K562 (cell line): ENCODE measurements around the gene WWOX. TPM values are rescaled to one million over a fixed set of nuclear protein-coding genes. Genes with fewer than 3 reads are reported as not detected.
"Not testable (repeated sequence)": the region's sequence is repeated elsewhere in the genome, so short reads cannot be mapped to it uniquely, and the experiment has no call there.

Experiments
- ATAC-seq: fragments of 200-7000 bp; cut with Tn5 transposase; 3 replicates; pipeline ENCODE4 v1.9.1; 2020; ENCODE audit warnings: moderate library complexity
- BruUV-seq: library from RNA; stranded (reverse); fragments of 400-500 nt; replicated peaks from 2 replicates; lab custom pipeline; 2021; lab: Mats Ljungman, UMichigan
- CTCF ChIA-PET: fragments of 300-600 bp; formaldehyde crosslinking; extraction: SDS; loops from one replicate; lab custom pipeline; 2021; ENCODE audit warnings: low intra/inter-chr PET ratio; lab: Yijun Ruan, JAX
- POLR2A ChIA-PET: fragments of 300-600, 350-650 bp; sonication (Branson Sonifier 250); formaldehyde crosslinking; extraction: SDS; loops from one replicate; lab custom pipeline; 2021; ENCODE audit warnings: antibody characterized with exemption, inconsistent platforms; lab: Yijun Ruan, JAX
- DNase-seq, 4 experiments: peaks; one replicate each; pipeline versions ENCODE4 v3.0.0 to v3.0.0-alpha.2; 2011 to 2018; ENCODE audit warnings: low spot score in 3 of 4, mixed read lengths in 3 of 4; ENCODE audit errors: extremely low read depth in 1 of 4
- FAIRE-seq: peaks from 2 replicates; lab custom pipeline; 2011; peaks lifted over from hg19 to GRCh38; lab: Jason Lieb, UNC
- H2AFZ ChIP-seq: 2 replicates; pipeline ENCODE4 v1.6.0; 2011; ENCODE audit warnings: low read depth, low read length, control low read depth, inconsistent platforms
- H3K27ac ChIP-seq: fragments of 200-600 bp; 3 replicates; pipeline ENCODE4 v1.8.0; 2011; ENCODE audit warnings: low read depth, mild to moderate bottlenecking, control low read depth, inconsistent platforms, low read length, moderate library complexity, mixed read lengths; ENCODE audit errors: extremely low read depth
- H3K27me3 ChIP-seq, 2 experiments: fragments of 300-600 bp in 1 of 2; 2 replicates in 1 of 2; 3 replicates in 1 of 2; pipeline versions ENCODE4 v1.6.0 to v1.8.0; 2011; ENCODE audit warnings: inconsistent platforms in 2 of 2, low read length in 2 of 2, mild to moderate bottlenecking in 1 of 2, mixed read lengths in 1 of 2, moderate library complexity in 1 of 2; ENCODE audit not compliant: control insufficient read depth in 2 of 2, insufficient read depth in 2 of 2
- H3K36me3 ChIP-seq: fragments of 300-600 bp; 3 replicates; pipeline ENCODE4 v1.8.0; 2011; ENCODE audit warnings: mild to moderate bottlenecking, low read length, inconsistent platforms; ENCODE audit not compliant: control insufficient read depth, insufficient read depth
- H3K4me1 ChIP-seq, 2 experiments: fragments of 200-600 bp in 1 of 2; replicated peaks in 1 of 2; 2 replicates in 1 of 2; 3 replicates in 1 of 2; pipeline versions ENCODE4 v1.5.1 to v1.8.0; 2011; ENCODE audit warnings: inconsistent platforms in 2 of 2, low read length in 2 of 2, mild to moderate bottlenecking in 1 of 2, mixed read lengths in 1 of 2, moderate library complexity in 1 of 2; ENCODE audit not compliant: control insufficient read depth in 2 of 2, insufficient read depth in 2 of 2
- H3K4me2 ChIP-seq: 2 replicates; pipeline ENCODE4 v1.6.1; 2011; ENCODE audit warnings: low read length, control low read depth, inconsistent platforms, mixed read lengths; ENCODE audit not compliant: insufficient read depth
- H3K4me3 ChIP-seq: fragments of 200-600 bp; sonication (generic), shearing (Covaris generic); 2 replicates; pipeline ENCODE4 v1.5.1; 2016; ENCODE audit warnings: control low read depth, inconsistent platforms
- H3K79me2 ChIP-seq: fragments of 200-600 bp; 3 replicates; pipeline ENCODE4 v1.8.0; 2011; ENCODE audit warnings: low read length, inconsistent platforms; ENCODE audit not compliant: control insufficient read depth, insufficient read depth
- H3K9ac ChIP-seq, 2 experiments: 2 replicates each; pipeline versions ENCODE4 v1.6.0 to v1.6.1; 2011; ENCODE audit warnings: low read depth in 2 of 2, low read length in 2 of 2, control low read depth in 1 of 2, inconsistent platforms in 1 of 2, mild to moderate bottlenecking in 1 of 2, mixed read lengths in 1 of 2; ENCODE audit not compliant: insufficient read depth in 1 of 2
- H3K9me1 ChIP-seq: one replicate; pipeline ENCODE4 v1.6.0; 2011; ENCODE audit warnings: inconsistent platforms, mild to moderate bottlenecking, low read length, moderate library complexity; ENCODE audit not compliant: control insufficient read depth, insufficient read depth
- H3K9me3 ChIP-seq: replicated peaks from 2 replicates; pipeline ENCODE4 v1.5.1; 2011; ENCODE audit warnings: low read depth, low read length, inconsistent platforms; ENCODE audit not compliant: control insufficient read depth, insufficient read depth
- H4K20me1 ChIP-seq: replicated peaks from 2 replicates; pipeline ENCODE4 v1.6.1; 2011; ENCODE audit warnings: low read length, inconsistent platforms, mixed read lengths; ENCODE audit not compliant: control insufficient read depth, insufficient read depth
- BCOR ChIP-seq: fragments of 450-650 bp; IDR thresholded peaks from 2 replicates; pipeline ENCODE4 v1.6.1; 2016
- ILF3 ChIP-seq: fragments of 450-650 bp; IDR thresholded peaks from 2 replicates; pipeline ENCODE4 v1.6.1; 2018; ENCODE audit warnings: antibody characterized with exemption, mild to moderate bottlenecking, moderate library complexity, borderline replicate concordance
- L3MBTL2 ChIP-seq: fragments of 450-650 bp; IDR thresholded peaks from 2 replicates; pipeline ENCODE4 v1.6.1; 2016; ENCODE audit warnings: mild to moderate bottlenecking, moderate library complexity
- ZBTB2 ChIP-seq: fragments of 450-650 bp; IDR thresholded peaks from 2 replicates; pipeline ENCODE4 v1.6.1; 2016; ENCODE audit warnings: antibody characterized with exemption
- ZKSCAN1 ChIP-seq: fragments of 150-350 bp; IDR thresholded peaks from 2 replicates; pipeline ENCODE4 v1.6.1; 2016; ENCODE audit warnings: low read depth, low read length
- ZNF146 ChIP-seq: IDR thresholded peaks from one replicate; pipeline ENCODE4 v1.6.1; 2018; ENCODE audit warnings: missing compliant biosample characterization; ENCODE audit not compliant: unreplicated experiment
- ZNF253 ChIP-seq: fragments of 250-450 bp; sonication (Bioruptor Pico); conservative IDR thresholded peaks from 2 replicates; pipeline ENCODE4 v1.6.1; 2021; ENCODE audit warnings: mild to moderate bottlenecking
- WGBS: fragments of 100-300 bp; shearing (Covaris generic); methylation state at CpG from one replicate; pipeline ENCODE4 v1.1.6; 2016; ENCODE audit warnings: low coverage, mixed read lengths; ENCODE audit not compliant: insufficient coverage; ENCODE audit errors: missing lambda C conversion rate; 5-methylcytosine and 5-hydroxymethylcytosine counted together
- in situ Hi-C: fragments of 300-500 bp; cut with MboI; formaldehyde crosslinking; loops from 4 replicates; pipeline ENCODE4 v1.15.0; 2018; ENCODE audit warnings: inconsistent platforms, mixed read lengths
- intact Hi-C: fragments of 100-400 bp; cut with micrococcal nuclease; formaldehyde crosslinking; loops from 2 replicates; pipeline ENCODE4 v1.14.2; 2022
- polyA plus RNA-seq, 8 experiments: library from polyadenylated mRNA; depleted of rRNA in 4 of 8; stranded (reverse) in 5 of 8; unstranded in 3 of 8; fragments of >200 nt; fragmentation: Nextera tagmentation in 2 of 8; fragmentation: Illumina TruSeq in 1 of 8; extraction: Ambion mirVana in 2 of 8; extraction: Trizol in 1 of 8; gene quantifications; 2 replicates each; pipeline versions ENCODE4 v1.2.1 to v1.2.3, GENCODE V29; 2011 to 2014; ENCODE audit warnings: inconsistent platforms in 1 of 8, missing spikeins in 1 of 8
- total RNA-seq, 7 experiments: library from RNA; depleted of rRNA in 6 of 7; stranded (reverse); fragments of >200 nt in 6 of 7; fragmentation: Illumina TruSeq in 2 of 7; extraction: Trizol in 2 of 7; gene quantifications; 2 replicates each; pipeline versions ENCODE4 v1.2.1 to v1.2.3, GENCODE V29; 2011 to 2021; ENCODE audit warnings: low replicate concordance in 1 of 7
- TF ChIP-seq, protein P1 (sequence below), 2 experiments: IDR thresholded peaks; 2 replicates each; pipeline ENCODE4 v1.6.1; 2011; ENCODE audit warnings: borderline replicate concordance in 1 of 2, control low read depth in 1 of 2, low read depth in 1 of 2, low read length in 1 of 2, mild to moderate bottlenecking in 1 of 2, mixed read lengths in 1 of 2, moderate library complexity in 1 of 2; ENCODE audit not compliant: insufficient read depth in 1 of 2, insufficient read length in 1 of 2, poor library complexity in 1 of 2, severe bottlenecking in 1 of 2; ENCODE audit errors: extremely low read depth in 1 of 2

WWOX gene
- total and polyA plus RNA-seq, 9 of the 15 experiments (the other 6 are each of a cell fraction or from before 2014, with no cell fraction given): 1.6 to 22.7 (median 8.1) TPM

- H3K4me3 ChIP-seq, FAIRE-seq, H3K9ac ChIP-seq, H4K20me1 ChIP-seq, H3K4me1 ChIP-seq, in situ Hi-C loops, H3K9me3 ChIP-seq, H3K4me2 ChIP-seq, H3K27ac ChIP-seq, H3K9me1 ChIP-seq, BruUV-seq, ATAC-seq, H2AFZ ChIP-seq, intact Hi-C loops, DNase-seq, CTCF ChIA-PET, H3K36me3 ChIP-seq, H3K79me2 ChIP-seq: not testable (repeated sequence)
- H3K27me3 ChIP-seq: peaks cover 19 to 20% of the 10 kb centered on the region in 2 experiments; a peak in 4 of 5 replicates
- TF ChIP-seq ZNF146: peak; percentile 71
- TF ChIP-seq BCOR: 0 out of 2 replicates have a peak, but pooled peaks have one; percentile 22
- POLR2A ChIA-PET: interaction anchor here (1.0 kb wide), 1 partner anchor 10 kb away, joined by 4 read pairs; no protein-coding TSS in a partner anchor
- 0% methylated on average over 3 of the region's 3 CpGs for WGBS
These were observed 1126.5 kb downstream of the WWOX start for GRCh38 chr16:79225994-79226393.

DNA sequence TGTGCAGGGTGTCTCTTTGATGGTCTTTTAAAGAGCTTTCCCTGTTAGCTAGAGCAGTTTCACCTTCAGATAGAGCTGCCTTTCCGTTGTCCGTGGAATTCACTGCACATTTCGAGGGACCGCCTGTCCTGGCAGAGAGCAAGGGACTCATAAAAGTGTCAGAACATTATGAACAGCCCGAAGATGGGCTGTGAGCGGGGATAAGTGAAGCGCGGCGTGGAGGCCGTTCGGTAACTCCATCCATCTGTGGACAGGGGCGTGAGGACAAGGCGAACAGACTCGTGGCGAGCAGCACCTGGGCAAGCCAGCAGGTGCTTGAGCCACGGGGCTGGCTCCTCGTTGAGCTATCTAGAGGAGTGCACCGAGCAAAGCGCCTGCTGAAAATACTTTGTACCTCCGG is 1129.9 kb downstream of the WWOX start:
- Histone ChIP-seq H3K9me1 (no peaks in the 10 kb centered on the region), H3K4me2 (no peak overlapping the region), H3K27ac (no peak overlapping the region), H3K27me3 (peaks cover 26 to 30% of the 10 kb centered on the region in 2 experiments), H3K79me2 (no peaks in the 10 kb centered on the region), H4K20me1 (0 out of 2 replicates have a peak, but pooled peaks cover 3% of the 10 kb centered on the region), H3K4me1 (no peaks in the 10 kb centered on the region), H3K9me3 (no peaks in the 10 kb centered on the region), H3K4me3 (no peak overlapping the region), H3K9ac (no peak overlapping the region), H2AFZ (no peak overlapping the region), H3K36me3 (no peaks in the 10 kb centered on the region)
- no peak for FAIRE-seq
- ChIA-PET POLR2A (no interaction called here), CTCF (no interaction called here)
- WGBS: under 1% methylated on average over 20 of the region's 20 CpGs
- DNase-seq: no peak
- BruUV-seq: no TSS peak
- intact Hi-C loops: no loop called here
- ATAC-seq: no peak; the same call in 2 of the 3 replicates
- in situ Hi-C loops: no loop called here
- TF ChIP-seq ZBTB2 (no peak), ILF3 (no peak), ZNF253 (CRISPR knock-in tag) (no peak), ZKSCAN1 (no peak), L3MBTL2 (no peak)
- TF ChIP-seq, protein P1, sequence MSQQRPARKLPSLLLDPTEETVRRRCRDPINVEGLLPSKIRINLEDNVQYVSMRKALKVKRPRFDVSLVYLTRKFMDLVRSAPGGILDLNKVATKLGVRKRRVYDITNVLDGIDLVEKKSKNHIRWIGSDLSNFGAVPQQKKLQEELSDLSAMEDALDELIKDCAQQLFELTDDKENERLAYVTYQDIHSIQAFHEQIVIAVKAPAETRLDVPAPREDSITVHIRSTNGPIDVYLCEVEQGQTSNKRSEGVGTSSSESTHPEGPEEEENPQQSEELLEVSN (IDR thresholded peaks at IDR 0.05; ENCODE audit: borderline replicate concordance in 1 of 2, extremely low read depth in 1 of 2, insufficient read depth in 1 of 2, insufficient read length in 1 of 2, low read depth in 1 of 2, low read length in 1 of 2, poor library complexity in 1 of 2, severe bottlenecking in 1 of 2): no peak
